Ramos (cell line): ENCODE results near the gene SLU7.

ENCODE experiments used
- in situ Hi-C: fragments of 300-500 bp; cut with MboI; formaldehyde crosslinking; loops from one replicate; pipeline ENCODE4 v1.14.3; 2022; ENCODE audit warnings: low sequenced_read_pairs; ENCODE audit not compliant: unreplicated experiment

SLU7 gene

DNA sequence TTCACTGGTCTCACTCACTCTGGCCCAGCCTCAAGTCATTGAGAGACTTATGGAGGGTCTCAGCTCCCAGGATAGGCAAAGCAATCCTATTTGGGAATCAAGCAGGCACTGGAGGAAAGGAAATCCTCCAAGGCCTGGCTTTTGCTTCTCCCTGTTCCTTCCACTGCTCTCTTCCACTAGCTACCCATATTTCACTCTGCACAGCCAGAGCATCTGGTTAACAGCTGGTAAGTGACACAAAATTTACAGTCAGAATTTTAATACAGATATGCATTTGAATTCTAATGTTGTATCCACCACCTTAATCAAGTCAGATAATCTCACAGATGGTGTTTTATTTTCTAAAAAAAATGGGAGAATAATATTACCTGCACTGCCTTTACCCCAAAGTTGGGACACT lies 47.6 kb downstream of the SLU7 start:
- in situ Hi-C loops = no loop called here

DNA sequence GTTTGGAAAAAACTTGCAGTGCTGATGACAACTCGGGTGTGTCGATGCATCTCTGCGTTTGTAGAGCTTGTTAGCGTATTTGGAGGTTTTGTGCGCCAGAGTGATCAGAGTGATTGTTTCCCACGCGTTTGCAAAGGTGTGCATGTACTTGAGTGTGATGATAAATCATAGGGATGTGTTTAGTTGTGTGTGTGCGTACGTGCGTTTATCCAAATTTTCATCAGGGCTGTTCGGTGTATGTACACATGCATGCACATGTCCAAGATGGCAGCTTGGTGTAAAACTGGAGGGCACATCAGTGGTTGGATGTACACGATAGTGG lies 48.2 kb downstream of the SLU7 start:
- in situ Hi-C loops = no loop called here

DNA sequence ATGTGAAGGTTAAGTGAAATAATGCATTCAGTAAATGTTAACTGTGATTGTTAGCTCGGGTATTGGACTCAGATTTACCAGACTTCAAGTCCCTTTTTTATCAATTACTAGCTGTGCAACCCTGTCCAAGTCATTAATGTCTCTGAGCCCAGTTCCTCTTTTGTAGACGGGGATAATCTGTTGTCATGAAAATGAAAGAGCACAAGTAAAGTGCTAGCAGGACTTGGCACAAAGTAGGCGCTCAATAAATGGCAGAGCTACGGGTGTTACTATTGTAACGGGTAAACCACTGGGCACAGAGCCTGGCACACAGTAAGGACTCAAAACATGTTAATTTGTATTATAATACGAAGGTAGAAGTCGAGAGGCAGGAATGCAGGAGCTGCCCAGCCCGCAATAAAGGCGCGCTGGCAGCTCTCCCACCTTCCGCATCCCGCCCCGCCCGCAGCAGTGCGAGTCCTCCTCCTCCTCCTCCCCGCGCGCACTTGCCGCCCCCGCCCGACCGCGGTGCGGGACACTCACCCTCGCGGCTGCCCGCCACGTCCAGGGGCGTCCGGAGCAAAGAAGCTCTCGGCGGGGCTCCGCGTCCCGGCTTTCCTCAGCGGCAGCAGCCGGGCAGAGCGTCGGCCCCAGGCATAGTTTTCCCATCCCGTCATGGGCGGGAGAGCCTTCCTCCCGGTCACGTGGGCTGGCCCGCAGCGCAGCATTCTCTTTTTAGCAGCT lies 48.7 kb downstream of the SLU7 start, which contains the start of gene C1QTNF2:
C1QTNF2 (minus strand) TSS at position 637 of the 723 bp plus-strand sequence. CDS start 15,615 bp downstream, outside the sequence.
- in situ Hi-C loops = no loop called here

DNA sequence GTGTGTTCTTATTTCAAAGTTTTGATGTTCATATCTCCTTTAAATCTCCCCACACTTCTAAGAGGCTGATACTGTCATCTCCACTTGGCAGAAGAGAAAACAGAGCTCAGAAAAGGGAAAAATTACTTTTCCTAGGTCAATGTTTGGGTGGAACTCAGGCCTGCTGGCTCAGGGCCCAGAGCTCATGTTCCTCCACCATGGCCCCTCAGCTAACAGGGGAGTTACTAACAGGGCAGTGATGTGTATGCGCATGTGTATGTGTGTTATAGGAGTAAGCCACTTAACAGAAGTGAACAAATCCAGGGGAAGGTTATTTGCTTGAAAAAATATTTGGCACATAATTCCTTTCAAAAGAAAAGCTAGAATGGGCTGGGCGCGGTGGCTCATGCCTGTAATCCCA lies 51.0 kb downstream of the SLU7 start:
- in situ Hi-C loops = no loop called here

DNA sequence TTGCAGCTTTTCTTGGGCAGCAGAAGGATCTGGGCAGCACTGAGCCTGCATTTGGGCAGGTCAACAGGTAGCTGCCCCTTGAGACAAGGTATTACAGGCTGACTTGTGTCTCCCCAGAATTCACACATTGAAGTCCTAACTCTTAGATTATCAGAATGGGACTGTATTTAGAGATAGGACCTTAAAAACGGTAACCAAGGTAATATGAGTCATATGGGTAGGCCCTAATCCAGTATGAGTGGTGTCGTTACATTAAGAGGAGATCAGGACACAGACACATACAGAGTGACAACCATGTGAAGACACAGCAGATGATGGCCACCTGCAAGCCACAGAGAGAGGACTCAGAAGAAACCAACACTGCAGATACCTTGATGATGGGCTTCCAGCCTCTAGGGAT lies 51.6 kb downstream of the SLU7 start:
- in situ Hi-C loops = no loop called here

DNA sequence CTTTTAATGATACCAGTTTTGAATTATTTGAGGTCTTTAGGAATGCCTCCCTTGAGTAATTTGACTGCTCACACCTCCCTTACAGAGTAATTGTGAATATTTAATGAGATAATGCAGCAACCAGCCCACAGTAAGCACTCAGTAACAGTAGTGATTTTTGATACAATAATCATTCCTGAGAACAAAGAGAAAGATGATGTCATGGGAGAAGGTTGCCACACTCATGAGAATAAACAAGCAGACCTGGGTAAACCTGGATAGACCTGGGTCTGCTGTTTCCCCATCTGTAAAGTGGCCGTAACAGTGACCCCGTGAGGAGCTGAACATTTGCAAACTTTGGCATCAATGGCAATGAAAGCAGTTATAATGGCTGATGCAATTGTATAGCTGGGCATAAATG lies 52.7 kb downstream of the SLU7 start:
- in situ Hi-C loops = no loop called here

DNA sequence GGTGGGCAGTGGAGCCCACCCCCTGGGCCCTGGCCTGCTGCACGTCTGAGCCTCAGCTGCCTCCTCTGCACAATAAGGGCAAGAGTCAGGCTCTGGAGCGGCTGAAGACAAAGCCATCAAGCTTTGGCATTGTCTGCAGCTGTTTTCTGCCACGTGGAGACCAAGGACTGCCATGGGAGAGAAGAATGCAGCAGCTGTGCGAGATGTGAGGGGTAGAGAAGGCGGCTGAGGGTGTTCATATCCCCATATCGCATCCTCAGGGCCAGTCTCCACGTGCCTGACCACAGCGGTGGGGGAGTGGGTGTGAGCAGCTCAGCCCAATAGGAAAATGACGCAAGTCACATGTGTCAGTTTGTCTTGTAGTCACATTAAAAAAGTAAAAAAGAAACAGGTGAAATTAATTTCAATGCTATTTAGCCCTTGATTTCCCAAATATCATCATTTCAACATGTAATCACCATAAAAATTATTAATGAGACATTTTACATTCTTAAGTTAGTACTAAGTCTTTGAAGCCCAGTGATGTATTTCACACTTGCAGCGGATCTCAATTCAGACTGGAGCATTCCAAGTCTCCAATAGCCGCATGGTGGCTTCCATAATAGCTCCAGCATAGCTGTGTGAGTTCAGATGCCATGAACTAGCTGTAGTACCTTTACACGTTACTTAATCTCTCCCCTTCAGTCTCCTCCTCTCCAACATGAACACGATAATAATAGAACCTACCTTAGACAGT lies 55.1 kb downstream of the SLU7 start:
- in situ Hi-C loops = no loop called here

DNA sequence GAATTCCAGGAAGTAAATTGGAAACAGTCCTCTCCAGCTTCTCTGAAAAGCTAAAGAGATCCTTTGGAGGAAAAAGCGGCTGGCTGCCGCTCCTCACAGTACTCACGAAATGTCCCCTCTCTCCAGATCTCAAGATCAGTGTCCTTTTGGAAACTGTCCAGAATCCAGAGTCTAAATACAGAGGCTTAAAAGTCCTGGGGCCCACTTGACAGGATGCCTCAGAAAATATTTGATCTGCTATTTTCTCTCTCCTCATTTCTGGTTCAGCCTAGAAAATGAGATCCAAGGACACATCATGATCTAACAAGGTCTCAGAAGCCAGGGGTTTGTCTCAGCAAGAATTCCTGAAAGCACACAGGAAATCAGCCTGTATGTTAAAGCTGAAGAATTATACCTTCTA lies 55.7 kb downstream of the SLU7 start:
- in situ Hi-C loops = no loop called here

DNA sequence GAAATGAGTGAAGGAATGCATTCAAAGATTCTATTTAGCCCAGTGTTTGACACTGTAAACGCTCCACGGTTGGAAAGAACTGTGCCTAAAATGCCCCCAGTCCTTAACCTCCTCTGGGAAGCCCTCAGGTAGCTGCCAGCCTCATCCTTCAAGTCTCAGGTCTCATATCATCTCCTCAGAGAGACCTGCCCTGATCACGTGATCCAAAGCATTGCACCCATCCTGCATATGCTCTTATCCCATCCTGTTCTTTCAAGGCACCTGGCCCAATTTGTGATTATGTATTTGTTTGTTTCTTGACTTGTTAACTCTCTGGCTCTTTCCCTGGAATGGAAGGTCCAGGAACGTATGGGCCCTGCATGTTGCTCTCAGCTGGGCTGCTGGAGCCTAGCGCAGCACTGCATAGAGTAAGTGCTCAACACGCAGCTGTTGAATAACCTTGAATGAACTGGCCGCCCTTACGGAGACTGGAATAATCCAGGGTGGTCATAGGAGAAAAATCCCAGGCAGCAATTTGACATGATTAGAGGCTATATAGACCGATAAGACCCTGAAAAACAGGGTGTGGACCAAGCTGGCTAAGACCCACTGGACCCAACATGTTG lies 57.2 kb downstream of the SLU7 start:
- in situ Hi-C loops = no loop called here

DNA sequence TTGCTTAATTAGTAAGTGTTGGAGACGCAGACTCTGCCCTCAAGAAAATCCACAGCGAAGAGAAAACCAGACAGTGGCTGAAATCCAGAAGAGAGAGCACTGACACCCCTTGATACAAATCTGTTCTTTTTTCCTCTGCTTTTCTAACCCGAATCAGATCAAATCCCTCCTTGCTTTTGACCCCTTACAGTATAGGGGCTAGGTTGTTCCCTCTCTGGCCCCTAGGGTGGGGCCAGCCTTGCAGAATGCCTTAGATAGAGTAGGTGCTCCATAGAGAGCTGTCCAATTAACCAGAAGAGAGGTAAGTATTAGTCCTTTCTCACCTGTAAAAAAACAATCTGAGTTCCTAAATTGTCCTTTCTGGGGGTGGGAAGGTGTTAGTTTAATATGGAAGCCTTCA lies 58.6 kb downstream of the SLU7 start:
- in situ Hi-C loops = no loop called here

DNA sequence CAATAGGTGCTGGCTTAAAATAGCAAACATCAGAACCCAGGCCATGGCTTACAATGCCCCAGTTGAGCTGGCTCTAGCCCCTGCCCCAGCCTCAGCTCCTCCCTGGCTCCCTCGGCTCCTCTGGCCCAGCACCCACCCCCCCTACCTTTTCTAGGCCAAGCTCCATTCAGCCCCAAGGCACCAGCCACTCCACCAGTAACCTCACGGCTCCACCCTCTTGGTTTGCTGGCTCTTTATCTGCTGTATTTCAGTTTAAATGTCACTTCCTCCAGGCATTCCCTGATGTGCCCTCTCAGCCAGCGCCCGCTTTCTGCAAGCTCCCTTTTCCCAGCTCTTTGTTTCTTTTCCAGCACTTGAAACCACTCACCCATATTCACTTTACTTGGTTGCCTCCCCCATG lies 59.1 kb downstream of the SLU7 start:
- in situ Hi-C loops = no loop called here

DNA sequence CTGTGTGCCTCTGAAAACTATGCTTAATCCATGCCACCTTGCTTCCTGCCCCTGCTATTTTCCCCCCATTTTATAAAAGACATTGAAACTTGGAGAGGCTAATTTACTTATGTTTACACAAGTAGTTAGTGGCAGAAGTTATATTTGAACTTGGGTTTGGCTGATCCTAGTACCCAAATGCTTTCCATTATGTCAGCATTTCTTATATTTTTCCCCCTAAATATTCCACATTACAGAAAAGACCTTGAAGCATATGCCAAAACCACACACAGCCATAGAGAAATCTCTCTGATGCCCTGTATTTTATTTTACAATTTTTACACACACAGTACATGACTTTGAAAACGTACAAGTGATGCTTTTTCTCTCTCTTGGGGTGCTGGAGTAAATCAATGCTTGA lies 59.6 kb downstream of the SLU7 start:
- in situ Hi-C loops = no loop called here

DNA sequence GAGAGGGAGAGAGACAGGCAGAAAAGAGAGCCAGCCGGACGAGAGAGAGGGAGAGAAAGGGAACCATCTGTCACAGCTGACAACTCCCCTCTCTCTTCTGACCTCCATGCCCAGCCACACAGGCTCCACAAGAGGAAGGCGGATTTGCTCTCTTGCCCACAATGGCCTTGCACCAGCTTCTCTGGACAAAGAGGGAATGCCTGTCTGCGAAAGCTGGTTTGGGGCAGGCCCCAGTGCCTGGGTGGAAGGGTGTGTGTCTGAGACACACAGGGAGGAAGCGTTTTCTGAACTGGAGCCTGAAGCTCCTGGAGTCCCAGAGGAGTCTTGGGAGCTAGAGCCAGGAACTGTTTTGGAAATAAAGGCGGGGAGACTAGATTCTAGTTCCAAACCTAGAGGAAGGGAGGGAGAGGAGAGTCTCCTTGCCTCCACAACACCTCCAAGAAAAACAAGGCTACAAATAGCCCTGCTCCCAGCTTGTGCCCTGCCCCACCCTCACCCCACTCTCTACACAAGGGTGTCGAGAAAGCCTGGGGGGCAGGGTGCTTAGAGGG lies 60.9 kb downstream of the SLU7 start:
- in situ Hi-C loops = no loop called here

DNA sequence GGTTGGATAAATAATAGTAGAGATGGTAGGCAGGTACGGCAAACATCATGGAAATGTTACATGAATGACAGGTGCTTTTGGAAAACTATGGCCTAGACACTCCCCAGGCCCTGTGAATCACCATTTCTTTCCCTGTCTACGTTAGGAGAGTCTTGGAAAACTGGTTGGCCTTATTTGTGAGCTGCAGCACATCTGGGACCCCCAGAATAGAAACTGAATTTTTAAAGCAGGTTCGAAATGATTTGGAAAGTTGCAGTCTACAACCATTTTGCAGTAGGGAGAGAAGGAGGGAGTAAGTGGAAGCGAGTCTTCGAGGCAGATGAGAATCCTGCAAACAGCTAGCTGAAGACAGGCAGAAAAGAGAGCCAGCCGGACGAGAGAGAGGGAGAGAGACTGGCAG lies 61.5 kb downstream of the SLU7 start:
- in situ Hi-C loops = no loop called here

DNA sequence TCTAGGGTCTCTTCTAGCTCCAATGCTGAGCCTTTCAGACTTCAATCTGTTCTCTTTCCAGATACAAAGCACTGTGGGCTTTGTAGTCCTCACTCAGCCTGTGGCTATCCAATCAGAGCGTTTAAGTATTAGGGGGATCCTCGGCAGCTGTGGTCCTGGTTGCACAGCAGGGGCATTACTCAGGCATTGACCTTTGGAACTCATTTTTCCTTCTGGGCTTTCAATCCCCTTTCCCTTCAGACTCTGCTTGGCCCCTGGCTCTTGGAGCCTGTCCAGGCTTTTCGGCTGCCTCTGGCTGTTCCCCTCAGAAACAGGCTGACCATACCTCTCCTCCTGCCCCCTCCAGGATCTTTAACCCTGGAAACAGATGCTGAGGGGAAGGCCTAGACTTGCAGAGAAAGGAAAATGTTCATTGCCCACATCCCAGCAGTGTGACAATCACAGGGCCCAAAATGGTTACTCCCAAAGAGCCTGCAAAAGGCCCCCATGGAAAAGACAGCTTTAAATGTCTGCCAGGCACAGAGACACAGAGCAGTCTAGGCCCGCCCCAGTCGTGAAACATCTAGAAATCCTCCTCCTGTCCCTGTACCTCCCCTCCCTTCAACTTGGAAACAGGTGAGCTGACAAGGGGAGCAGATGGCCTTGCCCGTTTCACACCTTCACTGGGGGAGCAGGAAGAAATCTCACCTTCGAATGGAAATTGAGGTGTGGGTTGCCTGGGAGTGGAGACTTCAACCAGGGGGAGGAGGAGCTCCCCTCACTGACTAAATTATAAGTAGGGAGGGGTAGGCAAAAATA lies 62.1 kb downstream of the SLU7 start:
- in situ Hi-C loops = no loop called here

DNA sequence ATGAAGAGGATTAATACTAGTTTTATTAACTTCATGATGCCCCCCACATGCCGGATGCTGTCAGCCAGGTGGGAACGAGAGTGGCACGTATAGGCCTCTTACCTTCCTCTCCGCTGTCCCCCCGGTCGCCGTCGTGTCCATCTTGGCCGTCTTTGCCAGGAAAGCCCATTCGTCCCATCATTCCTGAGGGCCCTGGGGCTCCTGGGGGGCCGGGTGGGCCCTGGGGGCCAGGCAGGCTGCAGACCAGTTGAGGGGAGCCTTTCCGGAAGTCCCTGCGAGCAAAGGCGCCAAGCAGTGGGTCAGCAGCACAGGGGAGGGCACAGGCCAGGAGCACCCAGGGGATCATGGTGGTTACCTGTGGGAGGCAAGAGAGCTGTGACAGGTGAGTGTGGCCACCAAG lies 64.2 kb downstream of the SLU7 start:
- in situ Hi-C loops = no loop called here

DNA sequence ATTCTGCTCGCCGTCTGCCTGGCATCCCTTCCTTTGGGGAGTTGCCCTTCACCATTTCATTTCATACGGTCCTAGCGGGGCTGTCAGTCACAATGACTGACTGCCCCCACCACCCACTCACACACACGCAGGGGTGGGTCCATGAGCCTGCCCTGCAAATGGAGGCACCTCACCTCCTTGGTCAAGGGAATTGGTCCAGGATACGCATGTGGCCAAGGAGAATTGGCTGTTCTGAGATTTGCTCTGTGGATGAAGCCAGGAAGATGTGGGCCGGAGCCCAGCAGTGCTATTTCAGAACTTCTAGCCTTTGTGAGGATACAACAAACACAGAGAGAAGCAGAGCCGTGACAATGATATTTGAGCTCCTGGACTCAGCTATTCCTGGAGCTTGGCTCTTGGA lies 65.5 kb downstream of the SLU7 start:
- in situ Hi-C loops = no loop called here

DNA sequence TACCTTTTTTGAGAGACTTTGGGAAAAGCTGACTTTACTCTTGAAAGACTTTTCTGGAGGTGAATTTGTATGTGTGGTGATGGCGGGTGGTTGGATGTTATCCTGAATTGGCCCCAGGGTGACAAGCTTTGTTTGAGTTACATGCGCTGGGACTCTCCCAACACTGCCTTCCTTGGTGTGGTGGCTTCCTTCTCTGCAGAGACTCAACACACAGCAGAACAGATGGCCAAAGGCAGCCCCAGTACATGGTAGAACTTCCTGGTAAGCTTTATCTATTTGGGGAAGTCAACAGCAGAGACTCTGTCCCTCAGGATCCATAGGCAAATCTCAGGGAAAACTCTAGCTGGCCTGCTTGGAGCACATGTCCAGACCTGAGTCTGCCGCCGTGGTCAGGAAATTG lies 66.6 kb downstream of the SLU7 start:
- in situ Hi-C loops = no loop called here
